T1000 (cell line): ENCODE measurements around the gene GTPBP3.
"Not testable (repeated sequence)": the region's sequence is repeated elsewhere in the genome, so short reads cannot be mapped to it uniquely, and the experiment has no call there.

Experiments
- DNase-seq: peaks from one replicate; lab custom pipeline; 2025; ENCODE audit warnings: mixed read lengths; lab: John Stamatoyannopoulos, UW

GTPBP3 gene, protein sequence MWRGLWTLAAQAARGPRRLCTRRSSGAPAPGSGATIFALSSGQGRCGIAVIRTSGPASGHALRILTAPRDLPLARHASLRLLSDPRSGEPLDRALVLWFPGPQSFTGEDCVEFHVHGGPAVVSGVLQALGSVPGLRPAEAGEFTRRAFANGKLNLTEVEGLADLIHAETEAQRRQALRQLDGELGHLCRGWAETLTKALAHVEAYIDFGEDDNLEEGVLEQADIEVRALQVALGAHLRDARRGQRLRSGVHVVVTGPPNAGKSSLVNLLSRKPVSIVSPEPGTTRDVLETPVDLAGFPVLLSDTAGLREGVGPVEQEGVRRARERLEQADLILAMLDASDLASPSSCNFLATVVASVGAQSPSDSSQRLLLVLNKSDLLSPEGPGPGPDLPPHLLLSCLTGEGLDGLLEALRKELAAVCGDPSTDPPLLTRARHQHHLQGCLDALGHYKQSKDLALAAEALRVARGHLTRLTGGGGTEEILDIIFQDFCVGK

DNA sequence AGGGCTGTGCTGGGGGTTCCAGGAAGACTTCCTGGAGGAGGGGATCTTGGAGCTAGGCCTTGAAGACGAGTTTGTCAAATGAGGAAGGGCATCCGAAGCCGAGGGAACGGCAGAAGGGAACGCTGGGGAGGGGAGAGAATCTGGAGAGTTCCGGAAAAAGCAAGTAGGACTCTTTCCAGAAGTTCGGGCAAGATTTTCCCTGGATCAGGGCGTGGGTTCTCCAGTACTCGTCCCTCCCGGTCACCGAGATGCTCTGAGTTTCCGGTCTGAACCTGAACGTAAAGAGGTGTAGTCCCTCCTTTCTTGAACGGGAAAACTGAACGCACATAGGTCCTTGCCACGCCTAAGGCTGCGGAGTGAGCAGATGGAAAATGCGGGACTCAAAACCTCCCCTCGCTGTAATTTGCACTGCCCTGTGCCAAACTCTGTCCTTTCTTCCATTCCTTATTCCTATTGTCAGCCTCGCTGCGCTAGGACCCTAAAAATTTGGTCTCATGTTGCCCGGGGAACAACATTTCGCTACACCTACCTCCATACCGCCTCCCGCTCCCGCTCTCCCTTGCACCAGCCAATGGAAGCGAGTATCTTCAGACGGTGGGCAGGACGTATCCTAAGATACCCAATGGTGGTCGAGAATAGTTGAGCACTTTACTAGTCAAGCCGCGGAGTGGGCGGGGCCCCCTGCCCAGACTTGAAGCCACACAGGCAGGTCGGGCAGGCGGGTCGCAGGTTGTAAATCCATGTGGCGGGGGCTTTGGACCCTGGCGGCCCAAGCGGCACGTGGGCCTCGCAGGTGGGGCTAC is at the start of gene GTPBP3:
TSS of gene GTPBP3 (plus strand) at position 682 of the 803 bp plus-strand sequence. CDS start at position 741, 59 bp downstream.
- DNase-seq = peak; percentile 87

DNA sequence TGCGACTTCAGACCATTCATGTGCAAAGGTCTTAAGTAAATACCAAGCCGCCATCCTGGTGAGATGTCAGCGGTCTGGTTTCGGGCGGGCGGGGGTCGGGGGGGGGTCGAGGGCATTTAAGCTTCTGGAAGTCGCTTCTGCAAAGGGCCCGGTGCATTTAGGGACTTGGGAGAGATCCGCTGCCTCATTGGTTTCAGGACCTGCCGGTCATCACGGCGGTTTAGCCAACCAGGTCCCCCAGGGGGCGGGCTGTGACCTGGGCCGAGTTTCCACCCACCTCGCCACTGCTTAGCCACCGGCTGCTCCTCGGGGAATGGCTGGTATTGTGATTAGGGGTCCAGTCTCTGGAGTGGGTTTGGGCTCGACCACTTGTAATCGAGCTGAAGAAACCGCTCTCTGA is 47.9 kb upstream of the GTPBP3 start:
- no peak for DNase-seq

DNA sequence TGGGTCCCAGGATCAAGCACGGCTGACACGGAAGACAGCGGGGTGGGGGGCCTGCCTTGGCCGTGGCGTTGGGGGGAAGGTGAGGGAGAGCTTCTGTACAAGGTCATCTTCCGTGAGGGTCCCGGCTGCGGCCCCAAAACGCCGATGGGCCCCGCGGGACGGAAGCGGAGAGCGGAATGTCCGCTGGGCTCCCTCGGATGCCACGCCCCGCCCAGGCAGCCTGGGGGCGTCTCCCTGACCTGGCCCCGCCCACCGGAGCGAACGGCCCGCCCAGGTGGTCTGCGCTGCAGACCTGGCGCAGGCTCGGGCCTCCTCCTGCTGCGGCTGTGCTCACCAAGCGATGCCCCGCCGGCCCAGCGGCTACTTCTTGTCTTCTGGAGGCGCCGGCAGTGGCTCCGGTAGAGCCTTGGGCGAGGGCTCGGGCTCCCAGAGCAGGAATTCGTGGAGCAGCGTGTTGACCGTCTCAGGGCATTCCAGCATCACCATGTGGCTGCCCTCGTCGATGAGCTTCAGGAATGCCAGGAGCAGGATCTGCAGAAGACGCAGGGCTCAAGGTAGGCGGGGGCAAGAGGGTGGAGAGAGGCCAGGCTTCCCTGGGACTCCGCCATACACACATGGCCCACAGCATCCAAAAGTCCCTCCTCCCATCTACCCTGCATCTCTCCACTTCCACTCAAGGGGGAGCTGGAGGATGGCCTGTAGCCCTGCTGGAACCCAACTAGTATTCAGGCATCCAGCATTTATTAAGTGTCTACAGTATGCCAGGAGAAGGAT is 44.9 kb upstream of the GTPBP3 start:
- peak; percentile 58 for DNase-seq

DNA sequence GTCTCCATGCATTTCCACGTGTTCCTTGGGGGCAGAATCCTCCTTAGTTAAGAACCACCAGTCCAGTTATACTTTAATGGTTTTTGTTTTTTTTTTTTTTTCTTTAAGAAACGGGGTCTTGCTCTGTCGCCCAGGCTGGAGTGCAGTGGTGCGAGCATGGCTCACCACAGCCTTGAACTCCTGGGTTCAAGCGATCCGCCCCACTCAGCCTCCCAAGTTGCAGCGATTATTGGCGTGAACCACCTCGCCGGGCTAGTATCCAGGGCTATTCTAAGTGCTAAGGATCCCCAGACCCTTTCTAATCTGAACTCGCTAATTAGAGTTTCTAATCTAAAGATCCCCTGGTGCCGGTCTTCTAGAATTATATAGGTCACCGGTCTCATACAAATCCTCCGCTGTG is 43.7 kb upstream of the GTPBP3 start:
- no peak for DNase-seq

DNA sequence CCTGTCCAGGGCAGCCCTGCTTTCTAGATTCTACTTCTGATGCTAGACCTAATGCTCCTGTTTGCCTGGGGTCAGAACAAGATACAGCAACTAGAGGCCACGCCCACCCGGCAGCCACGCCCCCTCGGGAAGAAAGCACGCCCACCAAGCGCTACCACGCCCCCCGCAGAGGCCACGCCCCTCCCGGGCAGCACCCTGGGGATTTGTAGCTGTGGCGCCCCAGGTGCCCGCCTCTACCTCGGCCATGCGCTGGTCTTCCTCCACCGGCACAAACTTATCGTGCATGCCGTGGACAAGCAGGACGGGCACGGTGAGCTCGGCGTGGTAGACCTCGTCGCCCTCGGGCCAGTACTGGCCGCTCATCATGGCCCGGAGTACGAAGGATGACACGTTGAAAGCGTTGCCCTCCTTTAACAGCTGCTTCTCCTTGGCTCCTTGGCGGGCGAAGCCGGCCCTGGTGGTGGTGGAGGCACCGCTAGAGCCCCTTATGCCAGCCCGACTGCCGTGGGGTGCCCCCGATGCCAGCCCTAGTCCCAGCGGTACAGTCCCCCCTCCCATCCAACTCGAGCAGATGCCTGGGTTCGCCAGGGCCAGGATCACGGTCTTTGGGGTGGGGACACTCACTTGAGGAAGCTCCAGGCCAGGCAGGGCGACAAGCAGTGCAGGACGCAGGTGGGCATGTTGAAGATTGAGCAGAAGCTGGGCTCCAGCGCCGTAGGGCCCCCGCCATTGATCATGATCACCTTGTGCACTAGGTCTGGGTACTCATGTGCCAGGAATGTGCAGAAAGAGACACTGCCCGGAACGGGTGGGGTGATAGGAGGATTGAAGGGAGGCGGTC is 43.1 kb upstream of the GTPBP3 start:
- no peak for DNase-seq

DNA sequence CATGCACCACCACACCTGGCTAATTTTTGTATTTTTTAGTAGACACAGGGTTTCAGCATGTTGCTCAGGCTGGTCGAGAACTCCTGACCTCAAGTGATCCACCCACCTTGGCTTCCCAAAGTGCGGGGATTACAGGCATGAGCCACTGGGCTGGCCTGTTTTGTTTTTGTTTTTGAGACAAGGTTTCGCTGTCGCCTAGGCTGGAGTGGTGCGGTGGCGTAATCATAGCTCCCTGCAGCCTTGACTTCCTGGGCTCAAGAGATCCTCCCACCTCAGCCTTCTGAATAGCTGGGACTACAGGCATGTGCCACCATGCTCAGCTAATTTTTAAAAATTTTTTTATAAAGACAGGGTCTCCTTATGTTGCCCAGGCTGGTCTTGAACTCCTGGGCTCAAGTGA is 41.8 kb upstream of the GTPBP3 start:
- DNase-seq = not testable (repeated sequence)

DNA sequence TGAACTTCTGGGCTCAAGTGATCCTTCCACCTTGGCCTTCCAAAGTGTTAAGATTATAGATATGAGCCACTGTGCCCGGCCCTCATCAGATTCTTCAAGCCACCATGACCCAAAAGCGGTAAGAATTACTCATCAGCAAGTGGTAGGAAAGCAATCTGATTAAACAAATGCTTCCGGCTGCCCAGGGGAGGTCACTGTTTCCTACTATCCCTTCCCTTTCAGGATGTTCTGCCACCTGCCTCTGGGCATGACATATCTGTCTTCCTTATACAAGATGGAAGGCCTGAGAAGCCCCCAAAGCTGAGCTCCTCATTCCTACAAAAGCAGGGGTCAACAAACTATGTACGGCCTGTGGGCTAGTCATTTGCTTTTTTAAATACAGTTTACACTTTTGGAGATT is 41.1 kb upstream of the GTPBP3 start:
- DNase-seq = no peak

DNA sequence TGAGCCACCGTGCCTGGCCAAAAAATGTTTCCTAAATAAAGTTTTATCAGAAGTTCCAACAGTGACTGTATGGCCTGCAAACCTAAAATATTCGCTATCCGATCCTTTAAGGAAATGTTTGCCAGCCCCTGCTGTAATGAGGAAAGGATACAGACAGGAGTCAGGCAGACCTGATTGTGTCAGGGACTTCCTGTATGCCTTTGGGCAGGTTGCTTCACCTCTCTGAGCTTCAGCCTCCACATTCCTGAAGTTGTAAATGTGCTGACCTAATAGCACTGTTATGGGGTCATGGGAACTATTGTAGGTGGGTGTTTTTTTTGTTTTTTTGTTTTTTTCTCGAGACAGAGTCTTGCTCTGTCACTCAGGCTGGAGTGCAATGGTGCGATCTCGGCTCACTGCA is 40.4 kb upstream of the GTPBP3 start:
- DNase-seq = no peak

DNA sequence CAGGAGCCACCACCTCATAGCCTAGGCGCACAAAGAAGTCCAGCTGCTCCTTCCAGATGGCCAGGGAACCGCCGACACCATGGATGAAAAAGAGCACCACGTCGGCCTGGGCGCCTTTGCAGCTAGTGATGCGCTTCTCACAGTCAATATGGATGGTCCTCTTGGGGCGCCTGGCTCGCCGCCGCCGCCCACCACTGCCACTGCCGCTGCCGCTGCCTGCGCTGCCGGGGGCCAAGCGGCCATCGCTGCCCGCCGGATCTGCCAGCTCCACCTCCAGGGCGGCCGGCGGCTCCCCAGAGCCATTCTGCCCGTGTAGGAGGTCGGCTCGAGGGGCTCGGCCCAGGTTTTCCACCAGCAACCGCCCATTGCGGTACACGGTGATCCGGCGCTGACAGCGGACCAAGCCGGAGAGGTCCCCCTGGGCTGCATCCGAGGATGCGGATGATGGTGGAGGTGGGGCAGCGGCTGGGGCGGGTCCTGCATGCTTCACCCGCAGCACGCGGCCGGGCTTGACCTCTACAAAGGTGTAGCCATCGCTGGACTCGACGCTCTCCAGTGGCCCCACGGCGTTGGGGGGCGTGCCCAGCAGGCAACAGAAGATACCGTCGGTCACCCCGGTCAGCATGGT is 36.2 kb upstream of the GTPBP3 start:
- no peak for DNase-seq

DNA sequence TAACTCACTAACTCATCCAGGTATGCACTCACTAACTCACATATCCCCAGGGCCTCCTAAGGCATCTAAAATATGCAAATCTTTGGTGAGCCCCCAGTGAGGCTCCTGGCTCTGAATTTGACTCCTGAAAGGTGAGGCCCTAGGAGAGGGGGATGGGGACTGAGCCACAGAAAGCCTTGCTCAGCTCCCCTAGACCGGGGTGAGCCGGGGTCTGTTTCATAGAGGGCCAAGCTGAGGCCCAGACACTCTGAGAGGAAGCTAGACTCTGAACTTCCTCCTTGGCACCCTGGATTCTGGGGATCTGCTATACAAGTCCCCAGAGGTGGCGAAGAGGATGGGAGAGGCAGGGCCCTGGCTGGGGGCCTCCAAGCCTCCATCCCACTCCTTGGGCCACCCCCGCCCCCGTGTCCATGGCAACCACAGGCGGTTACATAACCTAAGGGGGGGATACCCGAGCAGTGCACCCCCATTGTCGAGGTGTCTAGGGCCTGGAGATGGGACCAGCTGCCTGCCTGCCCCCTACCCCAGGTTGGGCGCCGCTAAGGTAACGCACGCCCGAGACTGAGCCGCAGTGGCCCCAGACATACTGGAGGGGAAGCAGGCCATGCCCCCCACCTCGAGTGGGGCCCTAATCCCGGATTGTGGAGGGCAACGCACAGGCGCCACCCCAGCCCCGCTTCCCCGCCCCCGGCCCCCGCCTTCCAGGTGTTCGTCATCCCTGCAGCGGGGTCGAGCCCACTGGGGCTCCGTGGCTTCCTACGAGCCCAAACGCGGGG is 34.8 kb upstream of the GTPBP3 start:
- no peak for DNase-seq

DNA sequence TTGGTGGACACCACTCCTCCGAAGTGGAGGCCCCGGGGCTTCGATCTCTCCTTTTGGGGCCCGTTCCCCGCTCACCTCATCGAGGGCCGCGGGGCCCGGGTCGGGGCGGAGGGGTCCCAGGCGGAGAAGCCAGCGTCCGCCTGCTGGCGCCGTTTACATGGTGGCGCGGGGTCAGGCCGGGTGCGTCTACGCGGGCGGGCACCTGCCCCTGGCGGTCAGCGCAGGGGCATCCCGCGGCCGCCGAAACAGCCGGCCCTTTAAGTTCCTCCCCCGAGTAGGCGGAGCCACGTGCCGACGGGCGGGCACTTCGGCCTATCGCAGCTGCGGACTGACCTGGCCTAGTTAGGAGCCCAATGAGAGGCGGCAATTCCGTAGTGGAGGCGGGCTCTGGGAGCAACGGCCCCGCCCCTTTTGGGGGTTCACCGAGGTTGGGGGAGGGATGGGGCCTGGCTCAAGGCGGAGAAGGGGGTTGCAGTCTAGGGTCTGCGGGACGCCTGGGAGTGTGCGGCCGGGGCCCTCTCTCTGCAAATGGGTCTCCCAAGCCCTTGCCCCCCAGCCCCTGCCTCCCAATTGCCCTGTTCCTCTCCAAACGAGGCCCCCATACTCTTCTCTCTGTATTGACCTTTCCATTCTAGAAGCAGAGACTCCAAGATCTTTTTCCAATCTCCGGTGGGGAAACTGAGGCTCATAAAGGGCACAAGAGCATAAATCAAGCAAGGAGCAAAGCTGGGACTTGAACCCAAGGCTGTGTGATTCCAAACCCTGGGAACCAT is 34.0 kb upstream of the GTPBP3 start, which contains the start of gene ABHD8:
TSS of gene ABHD8 (minus strand) at position 259 of the 773 bp plus-strand sequence. CDS start 1,809 bp downstream, outside the sequence.
- DNase-seq = peak; percentile 94

DNA sequence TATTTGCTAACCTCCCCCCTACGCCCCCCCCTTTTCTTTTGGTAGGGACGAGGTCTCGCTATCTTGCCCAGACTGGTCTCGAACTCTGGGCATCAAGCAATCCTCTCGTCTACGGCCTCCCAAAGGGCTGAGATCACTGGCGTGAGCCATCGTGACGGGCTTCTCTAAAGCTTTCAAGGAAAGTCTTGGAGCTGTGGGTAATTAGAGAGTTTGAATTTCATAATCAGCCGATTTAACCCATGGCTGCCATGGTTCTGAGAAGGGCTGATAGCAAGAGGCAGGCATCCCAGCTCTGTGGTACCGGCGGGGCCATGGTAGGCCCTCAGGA is 33.4 kb upstream of the GTPBP3 start:
- DNase-seq = no peak

DNA sequence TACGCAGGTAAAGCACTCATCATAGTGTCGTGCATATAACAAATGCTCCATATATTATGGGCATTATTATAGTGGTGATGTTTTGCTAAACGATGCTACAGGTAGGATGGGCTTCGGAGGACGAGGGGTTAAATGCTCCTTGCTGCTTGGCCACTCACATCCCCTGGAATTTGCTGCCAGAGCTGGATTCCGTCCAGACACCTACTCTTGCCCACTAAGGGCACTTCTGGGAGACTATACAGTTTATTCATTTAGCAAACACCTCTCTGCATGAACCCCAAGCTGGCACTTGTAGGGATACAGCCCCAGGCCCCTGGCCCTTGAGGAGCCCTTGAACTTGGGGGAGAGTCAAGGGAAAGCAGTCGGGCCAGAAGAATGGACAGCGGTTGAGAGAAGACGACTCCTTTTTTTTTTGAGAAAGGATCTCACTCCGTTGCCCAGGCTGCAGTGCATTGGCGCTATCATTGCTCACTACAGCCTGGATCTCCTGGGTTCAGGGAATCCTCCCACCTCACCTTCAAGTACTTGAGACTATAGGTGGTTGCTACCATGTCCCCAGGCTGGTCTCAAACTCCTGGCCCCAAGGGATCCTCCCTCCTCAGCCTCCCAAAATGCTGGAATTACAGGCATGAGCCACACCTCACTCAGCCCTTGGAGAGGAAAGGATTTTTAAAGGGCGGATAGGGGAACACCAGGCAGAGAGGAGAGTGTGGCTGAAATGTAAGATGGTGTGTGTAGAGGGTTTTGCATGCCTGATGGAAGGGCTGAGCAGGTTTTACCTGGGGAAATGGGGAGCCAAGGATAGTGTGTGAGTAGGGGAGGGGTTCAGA is 32.8 kb upstream of the GTPBP3 start:
- DNase-seq = no peak

DNA sequence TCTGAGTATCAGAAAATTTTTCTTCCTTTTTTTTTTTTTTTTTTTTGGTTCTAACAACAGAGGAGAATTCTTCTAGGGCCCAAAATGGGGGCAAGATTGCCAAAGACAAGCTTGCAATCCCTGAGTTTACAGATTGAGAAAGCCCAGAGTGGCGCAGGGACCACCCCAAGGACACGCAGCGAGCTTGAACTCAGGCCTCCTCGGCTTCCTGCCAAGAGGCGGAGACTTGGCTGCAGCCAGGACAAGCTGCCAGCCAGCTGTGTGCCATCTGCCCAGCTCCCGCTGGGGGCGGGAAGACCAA is 32.2 kb upstream of the GTPBP3 start:
- DNase-seq = no peak

DNA sequence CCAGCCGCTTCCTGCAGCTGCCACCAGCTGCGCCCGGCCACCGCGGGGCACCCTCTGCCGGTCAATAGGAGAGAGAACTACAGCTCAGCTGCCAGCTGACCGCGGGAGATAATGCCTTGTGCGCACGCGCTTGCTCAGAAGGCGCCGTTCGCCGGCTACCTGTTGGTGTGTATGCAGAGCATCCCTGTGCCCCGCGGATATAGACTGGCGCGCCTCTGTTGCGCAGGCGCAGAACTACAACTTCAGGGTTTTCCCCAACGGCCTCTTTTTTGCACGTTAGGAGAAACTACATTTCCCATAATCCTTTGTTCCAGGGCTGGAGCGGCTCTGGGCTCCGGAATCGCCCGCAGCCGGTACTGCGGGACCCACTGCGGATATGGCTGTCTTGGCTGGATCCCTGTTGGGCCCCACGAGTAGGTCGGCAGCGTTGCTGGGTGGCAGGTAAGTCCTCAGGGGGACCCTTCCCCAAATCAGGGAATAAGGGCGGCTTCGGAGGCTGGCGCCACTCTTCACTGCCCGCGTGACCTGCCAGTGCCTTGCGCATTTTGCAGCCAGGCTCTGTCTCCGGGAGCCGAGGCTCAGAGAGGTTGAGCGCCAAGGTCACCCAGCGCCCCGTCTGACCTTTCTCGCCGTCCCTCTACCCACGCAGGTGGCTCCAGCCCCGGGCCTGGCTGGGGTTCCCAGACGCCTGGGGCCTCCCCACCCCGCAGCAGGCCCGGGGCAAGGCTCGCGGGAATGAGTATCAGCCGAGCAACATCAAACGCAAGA is 31.7 kb upstream of the GTPBP3 start, which contains the start of gene MRPL34:
TSS of gene MRPL34 (plus strand) at position 356 of the 768 bp plus-strand sequence. CDS start at position 377, 21 bp downstream.
- DNase-seq = peak; percentile 98

DNA sequence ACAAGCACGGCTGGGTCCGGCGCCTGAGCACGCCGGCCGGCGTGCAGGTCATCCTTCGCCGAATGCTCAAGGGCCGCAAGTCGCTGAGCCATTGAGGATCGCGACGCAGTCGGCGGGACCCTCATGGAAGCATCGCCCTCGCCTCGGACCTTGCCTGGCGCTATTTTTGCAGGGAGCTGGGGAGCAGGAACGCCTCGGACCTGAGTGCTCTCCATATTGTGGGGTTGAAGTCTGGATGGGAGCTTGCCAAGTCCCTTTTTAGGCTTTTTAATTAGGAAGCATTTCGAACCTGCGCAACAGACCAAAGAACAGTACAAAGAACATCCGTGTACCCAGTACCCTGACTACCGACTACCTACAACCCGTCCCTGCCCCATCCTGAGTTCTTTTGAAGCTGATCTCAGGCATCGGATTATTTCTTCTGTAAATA is 31.1 kb upstream of the GTPBP3 start:
- DNase-seq = no peak

DNA sequence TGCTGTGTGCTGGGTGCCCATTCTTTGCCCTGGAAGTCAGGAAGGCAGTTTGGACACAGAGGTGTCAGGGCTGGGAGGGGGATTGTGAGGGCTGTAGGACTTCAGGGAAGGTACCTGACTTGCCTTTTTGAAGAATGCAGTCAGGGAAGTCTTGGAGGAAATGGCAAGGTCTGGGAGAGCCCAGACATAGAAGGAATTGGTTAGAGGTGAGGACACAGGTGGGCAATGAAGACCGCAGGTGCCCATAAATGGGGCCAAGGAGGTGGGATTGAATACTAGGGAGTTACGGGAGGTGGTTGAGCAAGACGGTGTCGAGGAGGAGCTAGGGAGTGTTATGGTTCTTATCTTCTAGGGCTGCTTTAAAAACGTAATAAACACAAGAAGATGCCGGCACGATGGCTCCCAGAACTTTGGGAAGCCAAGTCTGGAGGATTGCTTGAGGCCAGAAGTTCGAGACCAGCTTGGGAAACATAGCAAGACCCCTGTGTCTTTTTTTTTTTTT is 29.4 kb upstream of the GTPBP3 start:
- no peak for DNase-seq
